K562 (cell line): Measurements from ENCODE around the gene HMGN2. TPM values are rescaled to one million over a fixed set of nuclear protein-coding genes. Genes with fewer than 3 reads are reported as not detected.

Source experiments
- AFF4 ChIP-seq: sonication (generic); formaldehyde crosslinking; IDR thresholded peaks from 2 replicates; pipeline ENCODE4 v1.8.0; 2023; ENCODE audit warnings: mild to moderate bottlenecking, missing genetic modification reagents
- BRD4 ChIP-seq: fragments of 200-600 bp; sonication (generic); IDR thresholded peaks from 2 replicates; pipeline ENCODE4 v1.6.1; 2017; ENCODE audit warnings: inconsistent platforms
- CSDE1 ChIP-seq, 2 experiments: fragments of 450-650 bp; IDR thresholded peaks; 2 replicates each; pipeline ENCODE4 v1.6.1; 2016; ENCODE audit warnings: mild to moderate bottlenecking in 1 of 2
- E2F1 ChIP-seq: sonication (generic); formaldehyde crosslinking; IDR thresholded peaks from 2 replicates; pipeline ENCODE4 v1.8.1; 2023; ENCODE audit warnings: mild to moderate bottlenecking, missing genetic modification reagents, moderate library complexity
- FIP1L1 ChIP-seq: fragments of 200-400 bp; formaldehyde crosslinking; IDR thresholded peaks from 2 replicates; pipeline ENCODE4 v1.6.1; 2018; ENCODE audit warnings: mild to moderate bottlenecking, low read depth, low read length; ENCODE audit not compliant: poor library complexity, severe bottlenecking
- FOSL1 ChIP-seq: fragments of 200-800 bp; sonication (Bioruptor generic); conservative IDR thresholded peaks from 2 replicates; pipeline ENCODE4 v1.6.1; 2016; ENCODE audit warnings: missing genetic modification characterization, missing compliant biosample characterization
- FOXK2 ChIP-seq, 2 experiments: fragments of 450-650 bp; IDR thresholded peaks in 1 of 2; conservative IDR thresholded peaks in 1 of 2; 2 replicates each; pipeline ENCODE4 v1.6.1; 2016; ENCODE audit warnings: low read depth in 2 of 2, mild to moderate bottlenecking in 1 of 2
- FOXP1 ChIP-seq: sonication (generic); formaldehyde crosslinking; IDR thresholded peaks from 2 replicates; pipeline ENCODE4 v1.8.0; 2022; ENCODE audit warnings: mild to moderate bottlenecking, missing genetic modification reagents
- FOXP4 ChIP-seq: sonication (generic); formaldehyde crosslinking; IDR thresholded peaks from 2 replicates; pipeline ENCODE4 v1.8.0; 2022; ENCODE audit warnings: mild to moderate bottlenecking, missing genetic modification reagents, borderline replicate concordance
- HDGF ChIP-seq: fragments of 450-650 bp; IDR thresholded peaks from 2 replicates; pipeline ENCODE4 v1.6.1; 2016
- RAD21 ChIP-seq, 2 experiments: fragments of 250-450 bp in 1 of 2; fragments of 450-650 bp in 1 of 2; sonication (Bioruptor Pico) in 1 of 2; formaldehyde crosslinking in 1 of 2; IDR thresholded peaks in 1 of 2; conservative IDR thresholded peaks in 1 of 2; 2 replicates each; pipeline versions ENCODE4 v1.4.0 to v1.8.0; 2020 to 2022; ENCODE audit warnings: mild to moderate bottlenecking in 2 of 2, moderate library complexity in 1 of 2
- TOE1 ChIP-seq, 2 experiments: fragments of 450-650 bp in 1 of 2; sonication (generic) in 1 of 2; formaldehyde crosslinking in 1 of 2; IDR thresholded peaks; 2 replicates each; pipeline versions ENCODE4 v1.7.1 to v1.8.0; 2016 to 2022; ENCODE audit warnings: borderline replicate concordance in 2 of 2, mild to moderate bottlenecking in 2 of 2, antibody characterized with exemption in 1 of 2, inconsistent platforms in 1 of 2, low read depth in 1 of 2, missing genetic modification reagents in 1 of 2, moderate library complexity in 1 of 2
- ZNF609 ChIP-seq: sonication (generic); formaldehyde crosslinking; IDR thresholded peaks from 2 replicates; pipeline ENCODE4 v1.8.1; 2023; ENCODE audit warnings: missing genetic modification reagents, mild to moderate bottlenecking, borderline replicate concordance
- polyA plus RNA-seq, 8 experiments: library from polyadenylated mRNA; depleted of rRNA in 4 of 8; stranded (reverse) in 5 of 8; unstranded in 3 of 8; fragments of >200 nt; fragmentation: Nextera tagmentation in 2 of 8; fragmentation: Illumina TruSeq in 1 of 8; extraction: Ambion mirVana in 2 of 8; extraction: Trizol in 1 of 8; gene quantifications; 2 replicates each; pipeline versions ENCODE4 v1.2.1 to v1.2.3, GENCODE V29; 2011 to 2014; ENCODE audit warnings: inconsistent platforms in 1 of 8, missing spikeins in 1 of 8
- total RNA-seq, 7 experiments: library from RNA; depleted of rRNA in 6 of 7; stranded (reverse); fragments of >200 nt in 6 of 7; fragmentation: Illumina TruSeq in 2 of 7; extraction: Trizol in 2 of 7; gene quantifications; 2 replicates each; pipeline versions ENCODE4 v1.2.1 to v1.2.3, GENCODE V29; 2011 to 2021; ENCODE audit warnings: low replicate concordance in 1 of 7

The HMGN2 gene
- total and polyA plus RNA-seq, 9 of the 15 experiments (the other 6 are each of a cell fraction or from before 2014, with no cell fraction given) = 370 to 1,354 (median 965) TPM

- no peak for TF ChIP-seq CSDE1 (IDR thresholded peaks at IDR 0.05)
- TF ChIP-seq FOXP1 = peak; percentile 93
- peak; percentile 96 for TF ChIP-seq AFF4 (CRISPR knock-in tag)
- peak; percentile 95 for TF ChIP-seq FIP1L1
- peak in 1 of 2 experiments; percentile 18; a peak in 2 of 4 replicates for TF ChIP-seq FOXK2 (conservative IDR thresholded peaks at IDR 0.05 in 1 of 2, IDR thresholded peaks at IDR 0.05 in 1 of 2; ENCODE audit: low read depth in 2 of 2)
- TF ChIP-seq FOXP4 (CRISPR knock-in tag) = peak; percentile 95; the same call in 1 of the 2 replicates
- 0 out of 2 replicates have a peak, but pooled peaks have one; percentile 46 for TF ChIP-seq HDGF
- TF ChIP-seq E2F1 (CRISPR knock-in tag) = peak; percentile 73; the same call in 1 of the 2 replicates
- peak; percentile 53; the same call in 1 of the 2 replicates for TF ChIP-seq FOSL1 (tag)
- peak; percentile 94 for TF ChIP-seq TOE1 (IDR thresholded peaks at IDR 0.05; ENCODE audit: borderline replicate concordance)
- TF ChIP-seq TOE1 (CRISPR knock-in tag; IDR thresholded peaks at IDR 0.05; ENCODE audit: borderline replicate concordance, low read depth) = no peak; the same call in 1 of the 2 replicates
- TF ChIP-seq BRD4 = peak; percentile 66; the same call in 1 of the 2 replicates
- no peak for TF ChIP-seq RAD21 (CRISPR knock-in tag; conservative IDR thresholded peaks at IDR 0.05 in 1 of 2, IDR thresholded peaks at IDR 0.05 in 1 of 2)
- TF ChIP-seq ZNF609 (CRISPR knock-in tag) = peak; percentile 91; the same call in 1 of the 2 replicates
Measured at GRCh38 chr1:26500488-26501175, 28.4 kb downstream of the HMGN2 start (continued).
